AG08396 (cell line): ENCODE data around the gene FOXI1.
"Not testable (repeated sequence)": the region's sequence is repeated elsewhere in the genome, so short reads cannot be mapped to it uniquely, and the experiment has no call there.

ENCODE experiments used
- DNase-seq: peaks from one replicate; pipeline ENCODE4 v3.0.0; 2012; ENCODE audit warnings: low spot score, mixed read lengths

Gene FOXI1

GRCh38 chr5:170092455-170093101, 13.1 kb upstream of the FOXI1 start:
- DNase-seq: no peak

DNA sequence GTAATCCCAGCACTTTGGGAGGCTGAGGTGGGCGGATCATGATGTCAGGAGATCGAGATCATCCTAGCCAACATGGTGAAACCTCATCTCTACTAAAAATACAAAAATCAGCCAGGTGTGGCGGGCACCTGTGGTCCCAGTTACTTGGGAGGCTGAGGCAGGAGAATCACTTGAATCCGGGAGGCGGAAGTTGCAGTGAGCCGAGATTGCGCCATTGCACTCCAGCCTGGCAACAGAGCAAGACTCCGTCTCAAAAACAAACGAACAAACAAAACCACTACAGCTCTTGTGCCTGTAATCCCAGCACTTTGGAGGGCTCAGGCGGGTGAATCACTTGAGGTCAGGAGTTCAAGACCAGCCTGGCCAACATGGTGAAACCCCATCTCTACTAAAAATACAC, 11.4 kb upstream of the FOXI1 start:
- not testable (repeated sequence) for DNase-seq

GRCh38 chr5:170095646-170096045, 10.1 kb upstream of the FOXI1 start:
- no peak for DNase-seq

GRCh38 chr5:170097934-170098333, 7.8 kb upstream of the FOXI1 start:
- no peak for DNase-seq

- peak; percentile 72 for DNase-seq
Measured at GRCh38 chr5:170100066-170100943, 5.4 kb upstream of the FOXI1 start.

GRCh38 chr5:170103447-170103846, 2.2 kb upstream of the FOXI1 start:
- DNase-seq: no peak

DNA sequence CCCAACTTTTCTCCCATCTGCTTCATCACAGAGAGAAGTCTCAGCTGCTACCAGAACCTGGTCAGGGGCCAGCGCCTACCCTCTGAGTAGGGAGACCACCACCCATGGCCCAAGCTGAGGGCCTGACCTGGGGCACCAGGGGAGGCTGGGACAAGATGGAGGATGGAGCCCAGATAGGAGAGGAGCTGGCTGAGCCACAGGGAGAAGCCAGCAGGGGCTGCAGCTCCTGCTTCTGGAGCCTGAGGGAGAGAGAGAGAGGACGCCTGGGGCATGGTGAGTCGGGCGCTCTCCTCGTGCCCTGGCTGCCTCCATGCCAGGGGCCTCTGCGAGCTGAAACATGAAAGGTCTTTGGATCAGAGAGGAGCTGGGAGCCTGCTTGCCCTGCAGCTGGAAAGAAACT, 1.4 kb upstream of the FOXI1 start:
- DNase-seq: no peak

DNA sequence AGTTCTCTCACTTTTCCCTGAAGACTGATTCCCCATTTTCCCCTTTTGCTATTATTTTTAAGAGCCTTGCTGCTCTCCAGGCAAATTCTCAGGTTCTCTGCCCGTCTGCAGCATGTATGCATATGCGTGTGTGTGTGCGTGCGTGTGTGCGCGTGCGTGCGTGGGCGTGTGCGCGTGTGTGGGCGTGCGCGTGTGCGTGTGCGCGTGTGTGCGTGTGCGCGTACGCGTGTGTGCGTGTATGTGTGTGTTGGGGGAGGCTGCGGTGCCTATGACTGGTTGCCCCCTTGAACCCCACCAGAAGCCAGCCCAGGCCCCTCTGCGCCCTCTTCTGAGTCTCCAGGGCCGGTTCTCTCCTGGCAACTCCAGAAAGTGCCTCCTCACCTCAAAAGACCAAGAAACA, 987 bp upstream of the FOXI1 start:
- DNase-seq: no peak

- no peak for DNase-seq
Measured at GRCh38 chr5:170107674-170108073, 2.0 kb downstream of the FOXI1 start.

DNA sequence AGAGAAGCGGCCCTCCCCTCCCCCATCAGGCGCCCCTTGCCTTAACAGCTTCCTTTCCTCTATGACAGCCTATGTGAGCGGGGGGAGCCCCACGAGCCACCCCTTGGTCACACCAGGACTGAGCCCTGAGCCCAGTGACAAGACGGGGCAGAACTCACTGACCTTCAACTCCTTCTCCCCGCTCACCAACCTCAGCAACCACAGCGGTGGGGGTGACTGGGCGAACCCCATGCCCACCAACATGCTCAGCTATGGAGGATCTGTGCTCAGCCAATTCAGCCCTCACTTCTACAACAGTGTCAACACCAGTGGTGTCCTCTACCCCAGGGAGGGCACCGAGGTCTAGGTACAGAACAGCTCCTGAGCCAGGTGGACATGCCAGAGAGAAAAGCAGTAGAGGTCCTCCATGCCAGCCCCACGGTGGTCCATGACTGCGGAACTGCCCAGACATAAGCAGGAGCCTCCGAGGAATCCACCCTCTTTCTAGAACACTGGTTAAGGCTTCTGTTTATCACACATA, 2.6 kb downstream of the FOXI1 start:
- DNase-seq: no peak

DNA sequence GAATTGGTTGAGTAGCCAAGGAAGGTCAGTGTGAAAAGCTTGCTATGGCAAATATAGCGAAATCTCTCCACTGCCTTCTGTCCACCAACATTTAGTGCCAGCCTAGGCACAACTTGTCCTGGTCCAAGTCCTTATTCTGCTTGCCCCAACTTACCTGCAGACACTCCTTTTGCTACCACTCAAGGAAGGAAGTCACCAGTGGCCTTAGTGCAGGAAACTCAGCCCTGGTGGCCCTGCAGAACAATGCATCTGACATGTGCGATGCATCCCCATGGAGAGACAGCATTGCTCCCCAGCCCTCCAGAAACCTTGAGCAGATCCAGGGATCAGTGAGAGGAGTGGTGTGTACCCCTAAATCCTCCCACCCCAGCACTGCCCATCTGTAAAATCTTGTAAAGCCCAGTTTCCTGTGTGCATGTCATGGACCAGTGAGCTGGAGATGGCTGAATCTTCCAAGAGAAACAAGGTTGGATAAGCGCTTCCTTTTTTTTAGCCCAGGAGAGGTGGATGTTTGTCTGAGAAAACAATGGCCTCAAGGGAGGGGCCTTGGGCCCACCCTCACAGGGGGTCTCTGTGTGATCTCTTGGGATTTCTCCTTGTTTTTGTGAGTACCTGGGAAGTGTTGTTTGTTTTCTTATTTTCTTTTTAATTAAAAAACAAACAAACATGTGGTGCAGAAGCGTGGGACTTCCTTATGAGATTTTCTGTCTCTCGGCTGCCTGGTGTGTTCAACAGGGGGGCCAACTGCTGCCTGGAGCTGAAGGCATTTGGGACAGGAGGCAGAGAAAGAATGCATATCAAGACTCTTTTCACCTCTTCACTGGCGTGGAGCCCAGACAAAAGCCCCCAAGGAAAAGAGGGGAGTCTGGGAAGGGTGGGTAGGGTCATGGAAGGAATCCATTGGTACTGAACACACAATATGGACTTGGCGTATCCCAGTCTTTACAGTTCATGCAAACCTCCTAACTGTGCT, 3.6 kb downstream of the FOXI1 start:
- DNase-seq: no peak

DNA sequence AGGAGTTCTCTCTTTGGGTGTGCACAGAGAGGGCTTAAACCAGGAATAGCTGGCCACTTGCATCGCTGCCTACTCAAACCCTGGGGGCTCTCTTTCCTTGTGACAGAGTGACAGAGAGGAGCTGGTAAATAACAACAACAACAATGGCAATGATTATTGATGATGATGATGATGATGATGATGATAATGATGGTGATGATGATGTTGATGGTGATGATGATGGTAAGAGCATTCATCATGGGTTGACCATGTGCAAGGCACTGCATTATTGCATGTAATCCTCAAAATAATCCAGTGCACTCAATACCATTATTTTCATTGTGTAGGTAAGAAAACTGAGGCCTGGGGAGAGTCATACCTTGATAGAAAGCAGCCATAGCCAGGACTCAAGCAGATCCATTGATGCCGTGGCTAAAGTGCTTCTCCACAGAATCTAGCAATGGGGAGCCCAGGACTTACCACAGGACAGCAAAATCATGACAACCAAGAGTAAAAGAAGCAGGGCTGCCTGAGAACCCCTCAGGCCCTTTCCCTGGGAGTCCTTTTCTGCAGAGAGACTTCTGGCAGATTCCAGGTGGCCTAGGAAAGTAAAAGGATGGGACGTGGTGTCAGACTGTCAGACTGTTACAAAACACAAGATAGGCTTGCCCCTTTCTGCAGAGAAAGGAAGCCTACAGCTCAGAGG, 4.8 kb downstream of the FOXI1 start:
- DNase-seq: no peak

GRCh38 chr5:170111088-170111785, 5.5 kb downstream of the FOXI1 start:
- no peak for DNase-seq

GRCh38 chr5:170112876-170113521, 7.3 kb downstream of the FOXI1 start:
- DNase-seq: no peak

GRCh38 chr5:170113522-170113900, 7.8 kb downstream of the FOXI1 start:
- DNase-seq: no peak

DNA sequence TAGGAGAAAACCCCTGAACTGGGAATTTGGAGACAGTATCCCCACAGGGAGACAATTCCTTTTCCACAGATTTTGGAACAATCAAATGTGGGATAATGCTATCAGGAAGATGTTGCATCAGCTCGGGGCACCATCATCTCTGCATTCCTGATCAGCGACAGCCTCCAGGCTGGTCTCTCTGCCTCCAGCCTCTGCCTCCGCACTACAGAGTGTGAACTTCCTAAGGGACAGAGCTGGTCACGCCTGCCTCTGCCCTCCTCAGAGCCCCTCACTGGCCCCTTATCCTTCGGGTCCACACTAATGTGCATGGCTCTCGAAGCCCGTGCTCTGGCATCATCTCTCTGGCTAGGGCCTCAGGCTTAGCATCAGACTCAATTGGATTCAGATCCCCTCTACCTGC, 8.6 kb downstream of the FOXI1 start:
- DNase-seq: no peak

GRCh38 chr5:170115925-170116324, 10.2 kb downstream of the FOXI1 start:
- no peak for DNase-seq

GRCh38 chr5:170117736-170118135, 12.0 kb downstream of the FOXI1 start:
- DNase-seq: no peak

DNA sequence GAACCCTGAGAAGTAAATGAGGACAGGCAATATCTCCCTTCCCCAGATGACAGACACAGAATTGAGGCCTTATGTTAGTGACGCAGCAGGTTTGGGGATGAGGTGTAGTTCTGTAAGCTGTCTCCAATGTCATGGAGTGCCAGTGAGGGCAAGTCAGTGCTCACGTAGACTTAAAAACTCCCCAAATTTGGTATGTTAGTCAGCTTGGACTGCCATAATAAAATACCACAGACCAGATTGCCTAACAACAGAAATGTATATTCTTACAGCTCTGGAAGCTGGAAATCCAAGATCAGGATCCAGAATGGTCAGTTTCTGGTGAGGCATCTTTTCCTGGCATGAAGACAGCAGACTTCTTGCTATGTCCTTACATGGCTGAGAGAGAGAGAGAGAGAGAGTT, 14.9 kb downstream of the FOXI1 start:
- peak; percentile 18 for DNase-seq

- peak; percentile 16 for DNase-seq
Measured at GRCh38 chr5:170121321-170121720, 15.6 kb downstream of the FOXI1 start.
